ENCODE measurements around the gene FCGR3A. TPM values are rescaled to one million over a fixed set of nuclear protein-coding genes. Genes with fewer than 3 reads are reported as not detected.

The FCGR3A gene
- total RNA-seq, 4 donors from 2014 or later = 0.75 to 21.7 (median 5.3) TPM

DNA sequence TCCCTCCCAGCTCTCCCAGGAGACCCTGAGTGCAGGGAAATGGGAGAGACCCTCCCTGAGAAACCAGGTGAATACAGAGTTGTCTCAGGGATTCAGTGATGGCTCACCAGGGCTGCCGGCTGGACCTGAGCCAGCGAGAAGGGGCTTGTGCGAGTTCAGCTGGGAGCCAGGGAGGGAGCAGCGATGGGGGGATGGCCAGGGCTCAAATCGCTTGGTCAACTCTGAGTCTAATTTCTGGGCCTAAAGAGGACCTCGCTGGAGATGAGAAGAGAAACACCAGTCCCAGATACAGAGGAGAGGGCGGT, 37.9 kb downstream of the FCGR3A start:
- Histone ChIP-seq H3K36me3 (no peaks in the 10 kb centered on the region), H3K9me3 (no peaks in the 10 kb centered on the region), H3K27ac (no peak overlapping the region), H3K27me3 (no peaks in the 10 kb centered on the region), H3K4me1 (peaks cover 0 to 16% (median 6%) of the 10 kb centered on the region in 4 donors), H3K4me3 (no peak overlapping the region)
- no peak for TF ChIP-seq CTCF (IDR thresholded peaks at IDR 0.05)
- no peak for TF ChIP-seq EP300 (IDR thresholded peaks at IDR 0.05; ENCODE audit: low read depth)
- no peak for TF ChIP-seq POLR2A (IDR thresholded peaks at IDR 0.05)
- no peak for TF ChIP-seq POLR2AphosphoS5 (IDR thresholded peaks at IDR 0.05)
- in situ Hi-C loops (cut with MboI; ENCODE audit: low pct_ligation_motif_present in 1 of 4, low pct_unique_long_range_greater_than_20kb in 1 of 4, low sequenced_read_pairs in 3 of 4) (no loop called here), intact Hi-C loops (cut with DNase I; ENCODE audit: low total_unique reads) (no loop called here)
- 86% methylated on average over 7 of the region's 7 CpGs; no CpG with 5 or more reads in 1 of the 2 donors for WGBS, 2 donors (ENCODE audit: low coverage in 1 of 2)
- no peak for DNase-seq

GRCh38 chr1:161511018-161511755, 38.4 kb downstream of the FCGR3A start:
- 85 to 100% methylated on average over 3 to 5 of the region's 5 CpGs for WGBS, 2 donors (ENCODE audit: low coverage in 1 of 2)
- intact Hi-C loops (cut with DNase I; ENCODE audit: low total_unique reads) (no loop called here), in situ Hi-C loops (cut with MboI; ENCODE audit: low pct_ligation_motif_present in 1 of 4, low pct_unique_long_range_greater_than_20kb in 1 of 4, low sequenced_read_pairs in 3 of 4) (no loop called here)
- Histone ChIP-seq H3K27me3 (no peaks in the 10 kb centered on the region), H3K4me3 (no peak overlapping the region), H3K36me3 (no peaks in the 10 kb centered on the region), H3K4me1 (peaks cover 0 to 17% (median 6%) of the 10 kb centered on the region in 4 donors), H3K9me3 (no peaks in the 10 kb centered on the region), H3K27ac (no peak overlapping the region)
- DNase-seq = no peak
- TF ChIP-seq POLR2AphosphoS5 (IDR thresholded peaks at IDR 0.05) (no peak), CTCF (IDR thresholded peaks at IDR 0.05) (no peak), POLR2A (IDR thresholded peaks at IDR 0.05) (no peak), EP300 (IDR thresholded peaks at IDR 0.05; ENCODE audit: low read depth) (no peak)

- Histone ChIP-seq H3K4me3 (no peak overlapping the region), H3K9me3 (no peaks in the 10 kb centered on the region), H3K36me3 (no peaks in the 10 kb centered on the region), H3K27me3 (no peaks in the 10 kb centered on the region), H3K4me1 (peaks cover 0 to 17% (median 6%) of the 10 kb centered on the region in 4 donors), H3K27ac (no peak overlapping the region)
- in situ Hi-C loops (cut with MboI; ENCODE audit: low pct_ligation_motif_present in 1 of 4, low pct_unique_long_range_greater_than_20kb in 1 of 4, low sequenced_read_pairs in 3 of 4) = no loop called here
- no peak for DNase-seq
- WGBS, 2 donors (ENCODE audit: low coverage in 1 of 2) = 82% methylated on average over 3 of the region's 3 CpGs; no CpG with 5 or more reads in 1 of the 2 donors
- TF ChIP-seq POLR2A (IDR thresholded peaks at IDR 0.05) = no peak
- no peak for TF ChIP-seq CTCF (IDR thresholded peaks at IDR 0.05)
- no peak for TF ChIP-seq POLR2AphosphoS5 (IDR thresholded peaks at IDR 0.05)
- TF ChIP-seq EP300 (IDR thresholded peaks at IDR 0.05; ENCODE audit: low read depth) = no peak
- intact Hi-C loops (cut with DNase I; ENCODE audit: low total_unique reads) = no loop called here
These were observed 39.1 kb downstream of the FCGR3A start for GRCh38 chr1:161510477-161510876.

- peaks cover 0 to 6% (median 2%) of the 10 kb centered on the region in 4 donors for H3K4me1 ChIP-seq
- H3K27me3 ChIP-seq = no peaks in the 10 kb centered on the region
- H3K27ac ChIP-seq = peak overlapping the region in 2 of 4 donors; percentile 25 to 37
- no peaks in the 10 kb centered on the region for H3K36me3 ChIP-seq
- H3K9me3 ChIP-seq = no peaks in the 10 kb centered on the region
- intact Hi-C loops (cut with DNase I; ENCODE audit: low total_unique reads) = no loop called here
- H3K4me3 ChIP-seq = peak overlapping the region in 1 of 4 donors; percentile 18
- DNase-seq = no peak
- WGBS, 2 donors (ENCODE audit: low coverage in 1 of 2) = 43 to 45% methylated on average over 3 to 11 of the region's 15 CpGs
- in situ Hi-C loops (cut with MboI; ENCODE audit: low pct_ligation_motif_present in 1 of 4, low pct_unique_long_range_greater_than_20kb in 1 of 4, low sequenced_read_pairs in 3 of 4) = no loop called here
- no peak for TF ChIP-seq POLR2A (IDR thresholded peaks at IDR 0.05)
- no peak for TF ChIP-seq CTCF (IDR thresholded peaks at IDR 0.05)
- TF ChIP-seq EP300 (IDR thresholded peaks at IDR 0.05; ENCODE audit: low read depth) = no peak
- TF ChIP-seq POLR2AphosphoS5 (IDR thresholded peaks at IDR 0.05) = no peak
These were observed 43.0 kb downstream of the FCGR3A start for GRCh38 chr1:161506336-161507223.
